Type B pancreatic cell (in vitro differentiated cells): ENCODE measurements around the gene HPSE2. TPM values are rescaled to one million over a fixed set of nuclear protein-coding genes. Genes with fewer than 3 reads are reported as not detected.

Experiments
- DNase-seq: peaks from one replicate; pipeline ENCODE4 v3.0.0; 2021; ENCODE audit warnings: mixed read lengths; ENCODE audit not compliant: unreplicated experiment; ENCODE audit errors: extremely low spot score
- H3K27ac Mint-ChIP-seq: 2 replicates; pipeline ENCODE4 v1.8.0; 2021; ENCODE audit warnings: mild to moderate bottlenecking, mixed read lengths
- H3K27me3 Mint-ChIP-seq: 2 replicates; pipeline ENCODE4 v1.8.0; 2021; ENCODE audit warnings: mixed read lengths
- H3K36me3 Mint-ChIP-seq: 2 replicates; pipeline ENCODE4 v1.8.0; 2021; ENCODE audit warnings: mixed read lengths
- H3K4me1 Mint-ChIP-seq: one replicate; pipeline ENCODE4 v1.8.0; 2021; ENCODE audit warnings: mixed read lengths; ENCODE audit not compliant: unreplicated experiment
- H3K4me3 Mint-ChIP-seq: 2 replicates; pipeline ENCODE4 v1.8.0; 2021; ENCODE audit warnings: mild to moderate bottlenecking, mixed read lengths
- H3K9me3 Mint-ChIP-seq: 2 replicates; pipeline ENCODE4 v1.8.0; 2021; ENCODE audit warnings: mixed read lengths
- total RNA-seq: library from RNA; stranded (reverse); gene quantifications from 2 replicates; pipeline ENCODE4 v1.2.1, GENCODE V29; 2021; ENCODE audit warnings: low replicate concordance
- TF ChIP-seq, protein P1 (sequence below): fragments of 200-600 bp; sonication (generic); conservative IDR thresholded peaks from 2 replicates; pipeline ENCODE4 v1.5.0; 2021; ENCODE audit warnings: antibody characterized with exemption, mild to moderate bottlenecking

HPSE2 gene
- total RNA-seq, 1 donor from 2014 or later, result 19.8 TPM

DNA sequence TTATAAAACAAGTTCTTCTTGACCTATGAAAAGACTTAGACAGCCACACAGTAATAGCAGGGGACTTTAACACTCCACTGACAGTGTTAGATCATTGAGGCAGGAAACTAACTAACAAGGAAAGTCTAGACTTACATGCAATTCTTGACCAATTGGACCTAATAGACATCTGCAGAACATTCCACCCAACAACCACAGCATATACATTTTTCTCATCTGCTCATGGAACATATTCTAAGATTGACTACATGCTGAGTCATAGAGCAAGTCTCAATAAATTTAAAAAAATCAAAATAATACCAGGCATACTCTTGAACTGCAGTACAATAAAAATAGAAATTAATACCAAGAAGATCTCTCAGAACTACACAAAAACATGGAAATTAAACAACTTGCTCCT, 569.4 kb downstream of the HPSE2 start:
- H3K4me1 Mint-ChIP-seq, result no peaks in the 10 kb centered on the region
- no peak for DNase-seq
- no peak overlapping the region for H3K4me3 Mint-ChIP-seq
- H3K9me3 Mint-ChIP-seq, result peaks cover 6% of the 10 kb centered on the region
- H3K36me3 Mint-ChIP-seq, result peaks cover 4% of the 10 kb centered on the region
- H3K27me3 Mint-ChIP-seq, result no peaks in the 10 kb centered on the region
- H3K27ac Mint-ChIP-seq, result no peak overlapping the region
- TF ChIP-seq, protein P1, sequence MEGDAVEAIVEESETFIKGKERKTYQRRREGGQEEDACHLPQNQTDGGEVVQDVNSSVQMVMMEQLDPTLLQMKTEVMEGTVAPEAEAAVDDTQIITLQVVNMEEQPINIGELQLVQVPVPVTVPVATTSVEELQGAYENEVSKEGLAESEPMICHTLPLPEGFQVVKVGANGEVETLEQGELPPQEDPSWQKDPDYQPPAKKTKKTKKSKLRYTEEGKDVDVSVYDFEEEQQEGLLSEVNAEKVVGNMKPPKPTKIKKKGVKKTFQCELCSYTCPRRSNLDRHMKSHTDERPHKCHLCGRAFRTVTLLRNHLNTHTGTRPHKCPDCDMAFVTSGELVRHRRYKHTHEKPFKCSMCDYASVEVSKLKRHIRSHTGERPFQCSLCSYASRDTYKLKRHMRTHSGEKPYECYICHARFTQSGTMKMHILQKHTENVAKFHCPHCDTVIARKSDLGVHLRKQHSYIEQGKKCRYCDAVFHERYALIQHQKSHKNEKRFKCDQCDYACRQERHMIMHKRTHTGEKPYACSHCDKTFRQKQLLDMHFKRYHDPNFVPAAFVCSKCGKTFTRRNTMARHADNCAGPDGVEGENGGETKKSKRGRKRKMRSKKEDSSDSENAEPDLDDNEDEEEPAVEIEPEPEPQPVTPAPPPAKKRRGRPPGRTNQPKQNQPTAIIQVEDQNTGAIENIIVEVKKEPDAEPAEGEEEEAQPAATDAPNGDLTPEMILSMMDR, result no peak

- H3K9me3 Mint-ChIP-seq, result peaks cover 4% of the 10 kb centered on the region
- DNase-seq, result no peak
- no peaks in the 10 kb centered on the region for H3K4me1 Mint-ChIP-seq
- peaks cover 4% of the 10 kb centered on the region for H3K36me3 Mint-ChIP-seq
- TF ChIP-seq, protein P1, result peak; percentile 72
- H3K27me3 Mint-ChIP-seq, result no peaks in the 10 kb centered on the region
- H3K27ac Mint-ChIP-seq, result no peak overlapping the region
- H3K4me3 Mint-ChIP-seq, result no peak overlapping the region
Observed at GRCh38 chr10:98664329-98665042, 571.2 kb downstream of the HPSE2 start.

GRCh38 chr10:98659951-98660350, 575.7 kb downstream of the HPSE2 start:
- no peaks in the 10 kb centered on the region for H3K27me3 Mint-ChIP-seq
- H3K4me3 Mint-ChIP-seq, result no peak overlapping the region
- H3K9me3 Mint-ChIP-seq, result peaks cover 4% of the 10 kb centered on the region
- H3K27ac Mint-ChIP-seq, result no peak overlapping the region
- H3K36me3 Mint-ChIP-seq, result no peaks in the 10 kb centered on the region
- TF ChIP-seq, protein P1, result no peak
- no peak for DNase-seq
- H3K4me1 Mint-ChIP-seq, result no peaks in the 10 kb centered on the region

- no peaks in the 10 kb centered on the region for H3K36me3 Mint-ChIP-seq
- no peak overlapping the region for H3K4me3 Mint-ChIP-seq
- no peak for DNase-seq
- no peaks in the 10 kb centered on the region for H3K4me1 Mint-ChIP-seq
- H3K27me3 Mint-ChIP-seq, result peaks cover 3% of the 10 kb centered on the region
- peaks cover 5% of the 10 kb centered on the region for H3K9me3 Mint-ChIP-seq
- H3K27ac Mint-ChIP-seq, result no peak overlapping the region
- TF ChIP-seq, protein P1, result no peak
Observed at GRCh38 chr10:98655492-98655891, 580.2 kb downstream of the HPSE2 start.

- no peak overlapping the region for H3K27ac Mint-ChIP-seq
- peaks cover 3% of the 10 kb centered on the region for H3K27me3 Mint-ChIP-seq
- no peaks in the 10 kb centered on the region for H3K36me3 Mint-ChIP-seq
- TF ChIP-seq, protein P1, result no peak
- no peak overlapping the region for H3K4me3 Mint-ChIP-seq
- peaks cover 29% of the 10 kb centered on the region for H3K4me1 Mint-ChIP-seq
- DNase-seq, result no peak
- peaks cover 5% of the 10 kb centered on the region for H3K9me3 Mint-ChIP-seq
Observed at GRCh38 chr10:98649170-98649569, 586.5 kb downstream of the HPSE2 start.
